ENCODE measurements around the gene SLC25A21.
A peak's percentile ranks its signal among the peaks of the same experiment; 100 is the strongest.
"Not testable (repeated sequence)": the region's sequence is repeated elsewhere in the genome, so short reads cannot be mapped to it uniquely, and the experiment has no call there.

The SLC25A21 gene

GRCh38 chr14:36947362-36947761 lies 225.0 kb downstream of the SLC25A21 start:
- no peak for DNase-seq

GRCh38 chr14:36946872-36947271 lies 225.5 kb downstream of the SLC25A21 start:
- no peak for DNase-seq

- DNase-seq = no peak
Measured at GRCh38 chr14:36944307-36945010, 227.9 kb downstream of the SLC25A21 start.

- DNase-seq = no peak
Measured at GRCh38 chr14:36942522-36943245, 229.7 kb downstream of the SLC25A21 start.

GRCh38 chr14:36941783-36942521 lies 230.5 kb downstream of the SLC25A21 start:
- peak in 46 of 56 donors; percentile 0 to 83 (median 20) for DNase-seq

- DNase-seq = no peak
Measured at GRCh38 chr14:36940476-36940875, 231.9 kb downstream of the SLC25A21 start.

GRCh38 chr14:36939265-36939664 lies 233.1 kb downstream of the SLC25A21 start:
- no peak for DNase-seq

GRCh38 chr14:36938678-36939077 lies 233.7 kb downstream of the SLC25A21 start:
- DNase-seq = no peak

GRCh38 chr14:36935976-36936678 lies 236.3 kb downstream of the SLC25A21 start:
- DNase-seq = no peak

GRCh38 chr14:36934304-36934703 lies 238.1 kb downstream of the SLC25A21 start:
- no peak for DNase-seq

GRCh38 chr14:36931791-36932190 lies 240.6 kb downstream of the SLC25A21 start:
- no peak for DNase-seq

GRCh38 chr14:36928432-36928831 lies 244.0 kb downstream of the SLC25A21 start:
- DNase-seq = no peak

GRCh38 chr14:36925094-36925493 lies 247.3 kb downstream of the SLC25A21 start:
- no peak for DNase-seq

GRCh38 chr14:36916668-36917067 lies 255.7 kb downstream of the SLC25A21 start:
- no peak for DNase-seq

GRCh38 chr14:36915081-36915480 lies 257.3 kb downstream of the SLC25A21 start:
- no peak for DNase-seq

GRCh38 chr14:36910578-36910977 lies 261.8 kb downstream of the SLC25A21 start:
- no peak for DNase-seq

- no peak for DNase-seq
Measured at GRCh38 chr14:36905272-36905888, 267.0 kb downstream of the SLC25A21 start.

- DNase-seq = no peak
Measured at GRCh38 chr14:36901861-36902260, 270.5 kb downstream of the SLC25A21 start.

GRCh38 chr14:36900846-36901245 lies 271.6 kb downstream of the SLC25A21 start:
- DNase-seq = no peak

GRCh38 chr14:36896300-36896699 lies 276.1 kb downstream of the SLC25A21 start:
- not testable (repeated sequence) for DNase-seq

- no peak for DNase-seq
Measured at GRCh38 chr14:36884049-36884448, 288.4 kb downstream of the SLC25A21 start.
